Endothelial cell of umbilical vein (primary cell): Measurements from ENCODE around the gene TSPEAR. TPM values are rescaled to one million over a fixed set of nuclear protein-coding genes. Genes with fewer than 3 reads are reported as not detected.

Source experiments
- BruUV-seq: library from RNA; stranded (reverse); fragments of 400-500 nt; replicated peaks from 2 replicates; lab custom pipeline; 2021; lab: Mats Ljungman, UMichigan
- CTCF ChIA-PET: fragments of 300-600, 350-600 bp; sonication (Branson Sonifier 250); formaldehyde crosslinking; loops from one replicate; lab custom pipeline; 2021; ENCODE audit warnings: antibody characterized with exemption, inconsistent platforms; lab: Charles Lee
- POLR2A ChIA-PET: fragments of 300-600, 350-600 bp; sonication (Branson Sonifier 250); formaldehyde crosslinking; loops from one replicate; lab custom pipeline; 2021; ENCODE audit warnings: antibody characterized with exemption, inconsistent platforms; lab: Charles Lee
- DNase-seq: peaks from one replicate; pipeline ENCODE4 v3.0.0-alpha.2; 2011; ENCODE audit warnings: low read depth, low spot score
- FAIRE-seq: peaks from 2 replicates; lab custom pipeline; 2011; peaks lifted over from hg19 to GRCh38; lab: Jason Lieb, UNC
- H2AFZ ChIP-seq: 2 replicates; pipeline ENCODE4 v1.6.0; 2012; ENCODE audit warnings: low read depth, low read length, control low read depth, inconsistent platforms
- H3K27ac ChIP-seq: 2 replicates; pipeline ENCODE4 v1.5.1; 2011; ENCODE audit warnings: low read depth, mild to moderate bottlenecking, control low read depth, low read length, moderate library complexity; ENCODE audit not compliant: insufficient read depth
- H3K27me3 ChIP-seq, 2 experiments: 2 replicates each; pipeline versions ENCODE4 v1.6.0 to v1.6.1; 2011; ENCODE audit warnings: low read length in 2 of 2, mixed read lengths in 1 of 2; ENCODE audit not compliant: control insufficient read depth in 2 of 2, insufficient read depth in 2 of 2
- H3K36me3 ChIP-seq, 2 experiments: 2 replicates in 1 of 2; 3 replicates in 1 of 2; pipeline ENCODE4 v1.5.1; 2011; ENCODE audit warnings: low read length in 2 of 2, mild to moderate bottlenecking in 1 of 2, moderate library complexity in 1 of 2; ENCODE audit not compliant: control insufficient read depth in 2 of 2, insufficient read depth in 2 of 2; ENCODE audit errors: extremely low read depth in 1 of 2
- H3K4me1 ChIP-seq: 3 replicates; pipeline ENCODE4 v1.5.1; 2011; ENCODE audit warnings: mild to moderate bottlenecking, low read length; ENCODE audit not compliant: control insufficient read depth, insufficient read depth; ENCODE audit errors: extremely low read depth
- H3K4me2 ChIP-seq: 2 replicates; pipeline ENCODE4 v1.6.1; 2011; ENCODE audit warnings: low read length, control low read depth, mixed read lengths; ENCODE audit not compliant: insufficient read depth
- H3K4me3 ChIP-seq, 3 experiments: fragments of 200-600 bp in 1 of 3; sonication (generic), shearing (Covaris generic) in 1 of 3; replicated peaks in 1 of 3; 2 replicates each; pipeline ENCODE4 v1.5.1; 2011 to 2016; ENCODE audit warnings: control low read depth in 3 of 3, low read length in 3 of 3, mild to moderate bottlenecking in 2 of 3, inconsistent platforms in 1 of 3, low read depth in 1 of 3, moderate library complexity in 1 of 3; ENCODE audit not compliant: insufficient read depth in 1 of 3
- H3K79me2 ChIP-seq: 2 replicates; pipeline ENCODE4 v1.6.0; 2012; ENCODE audit warnings: low read length, inconsistent platforms; ENCODE audit not compliant: control insufficient read depth, insufficient read depth
- H3K9ac ChIP-seq: replicated peaks from 2 replicates; pipeline ENCODE3; 2011; ENCODE audit warnings: low read length, control low read depth; ENCODE audit not compliant: insufficient read depth; ENCODE audit errors: extremely low read depth
- H3K9me1 ChIP-seq: replicated peaks from 3 replicates; pipeline ENCODE4 v1.6.0; 2011; ENCODE audit warnings: mild to moderate bottlenecking, low read length; ENCODE audit not compliant: control insufficient read depth, insufficient read depth; ENCODE audit errors: extremely low read depth
- H3K9me3 ChIP-seq: replicated peaks from 2 replicates; pipeline ENCODE4 v1.5.1; 2012; ENCODE audit warnings: low read length, inconsistent platforms; ENCODE audit not compliant: control insufficient read depth, insufficient read depth
- H4K20me1 ChIP-seq: replicated peaks from 2 replicates; pipeline ENCODE3; 2011; ENCODE audit warnings: mild to moderate bottlenecking, low read length; ENCODE audit not compliant: control insufficient read depth, insufficient read depth; ENCODE audit errors: extremely low read depth
- CTCF ChIP-seq, 2 donors: IDR thresholded peaks; 1 replicate in 1 of 2; 2 replicates in 1 of 2; pipeline ENCODE4 v1.5.1; 2011; ENCODE audit warnings: low read length in 2 of 2, mild to moderate bottlenecking in 2 of 2, moderate library complexity in 2 of 2, control low read depth in 1 of 2, inconsistent platforms in 1 of 2, low read depth in 1 of 2; ENCODE audit not compliant: insufficient read depth in 1 of 2; ENCODE audit errors: extremely low read depth in 1 of 2
- EZH2 ChIP-seq: IDR thresholded peaks from 2 replicates; pipeline ENCODE4 v1.6.1; 2012; ENCODE audit warnings: borderline replicate concordance, low read depth, mild to moderate bottlenecking, moderate library complexity, low read length, inconsistent platforms; ENCODE audit not compliant: severe bottlenecking
- FOS ChIP-seq: IDR thresholded peaks from 2 replicates; pipeline ENCODE4 v1.6.1; 2011; ENCODE audit warnings: mild to moderate bottlenecking, low read length, moderate library complexity, borderline replicate concordance; ENCODE audit not compliant: insufficient read depth
- GATA2 ChIP-seq: IDR thresholded peaks from 2 replicates; pipeline ENCODE4 v1.7.0; 2011; ENCODE audit warnings: low read depth, mild to moderate bottlenecking, moderate library complexity, mixed read lengths, low read length; ENCODE audit not compliant: insufficient read length, insufficient read depth
- JUN ChIP-seq: IDR thresholded peaks from 2 replicates; pipeline ENCODE4 v1.6.1; 2011; ENCODE audit warnings: borderline replicate concordance, low read depth; ENCODE audit not compliant: insufficient read length, insufficient read depth
- MAX ChIP-seq: IDR thresholded peaks from 2 replicates; pipeline ENCODE4 v1.6.1; 2011; ENCODE audit not compliant: insufficient read depth, insufficient read length
- MYC ChIP-seq: IDR thresholded peaks from one replicate; pipeline ENCODE4 v1.6.1; 2011; ENCODE audit warnings: mild to moderate bottlenecking, low read depth, low read length
- POLR2A ChIP-seq: IDR thresholded peaks from 2 replicates; pipeline ENCODE4 v1.6.1; 2012; ENCODE audit warnings: low read depth, mild to moderate bottlenecking, control low read depth, low read length
- POLR2AphosphoS5 ChIP-seq: IDR thresholded peaks from 2 replicates; pipeline ENCODE4 v1.6.1; 2012; ENCODE audit warnings: low read depth, mild to moderate bottlenecking, control low read depth, low read length, moderate library complexity; ENCODE audit not compliant: insufficient read depth
- dilution Hi-C: fragments of 300-500 bp; cut with MboI; formaldehyde crosslinking; loops from one replicate; pipeline ENCODE4 v1.15.0; 2019; ENCODE audit warnings: low sequenced_read_pairs; ENCODE audit not compliant: extremely low pct_ligation_motif_present
- intact Hi-C: fragments of 100-400 bp; cut with micrococcal nuclease; formaldehyde crosslinking; loops from one replicate; pipeline ENCODE4 v1.10.0; 2022
- polyA plus RNA-seq, 4 experiments: library from polyadenylated mRNA; depleted of rRNA in 3 of 4; stranded (reverse) in 3 of 4; unstranded in 1 of 4; fragments of >200 nt; gene quantifications; 2 replicates each; pipeline versions ENCODE4 v1.2.1 to v1.2.3, GENCODE V29; 2011 to 2012; ENCODE audit warnings: missing spikeins in 1 of 4
- total RNA-seq: library from RNA; stranded (reverse); gene quantifications from 2 replicates; pipeline ENCODE4 v1.2.3, GENCODE V29; 2021

Gene TSPEAR
- total and polyA plus RNA-seq, 2 donors (not counting 3 experiments of a cell fraction or from before 2014, with no cell fraction given): 0.01 TPM; not detected in 1

GRCh38 chr21:44567481-44568171 lies 143.7 kb downstream of the TSPEAR start:
- Histone ChIP-seq H3K9me1 (no peaks in the 10 kb centered on the region), H3K36me3 (no peaks in the 10 kb centered on the region), H3K27ac (no peak overlapping the region), H3K79me2 (no peaks in the 10 kb centered on the region), H2AFZ (no peak overlapping the region), H3K9ac (no peak overlapping the region), H3K4me3 (no peak overlapping the region), H3K27me3 (peaks cover 0 to 3% of the 10 kb centered on the region in 2 experiments), H3K4me1 (no peaks in the 10 kb centered on the region), H3K9me3 (no peaks in the 10 kb centered on the region), H4K20me1 (no peaks in the 10 kb centered on the region), H3K4me2 (no peak overlapping the region)
- TF ChIP-seq JUN: no peak
- TF ChIP-seq MAX: no peak
- no peak for TF ChIP-seq EZH2
- TF ChIP-seq MYC: no peak
- no peak for TF ChIP-seq GATA2
- TF ChIP-seq POLR2A: no peak
- TF ChIP-seq POLR2AphosphoS5: no peak
- no peak for TF ChIP-seq FOS
- TF ChIP-seq CTCF (IDR thresholded peaks at IDR 0.05; ENCODE audit: extremely low read depth in 1 of 2, insufficient read depth in 1 of 2, low read depth in 1 of 2, low read length in 2 of 2): no peak
- dilution Hi-C loops: no loop called here
- no TSS peak for BruUV-seq
- intact Hi-C loops: no loop called here
- FAIRE-seq (no peak), DNase-seq (no peak)
- POLR2A ChIA-PET: no interaction called here
- CTCF ChIA-PET: interaction anchor here (0.9 kb wide), 1 partner anchor 225 kb away, joined by 3 read pairs; no protein-coding TSS in a partner anchor
